Sigmoid colon (tissue), 4 donors: ENCODE measurements around the gene DBN1.

Experiments used
- CTCF ChIP-seq, 4 experiments: fragments of 450-650 bp in 3 of 4; fragments of 200-600 bp in 1 of 4; IDR thresholded peaks; one replicate each; pipeline ENCODE4 v1.5.1; 2016 to 2019; ENCODE audit warnings: antibody characterized with exemption in 4 of 4, mild to moderate bottlenecking in 3 of 4, moderate library complexity in 2 of 4
- POLR2AphosphoS5 ChIP-seq, 4 donors: sonication (generic); formaldehyde crosslinking; IDR thresholded peaks; one replicate each; pipeline ENCODE4 v1.6.1; 2017; ENCODE audit warnings: antibody characterized with exemption in 4 of 4

GRCh38 chr5:177423671-177424070, 49.8 kb downstream of the DBN1 start:
- TF ChIP-seq POLR2AphosphoS5 (IDR thresholded peaks at IDR 0.05) (no peak), CTCF (IDR thresholded peaks at IDR 0.05) (no peak)
